HG03060 (cell line): ENCODE data around the gene MEST.
"Not testable (repeated sequence)": the region's sequence is repeated elsewhere in the genome, so short reads cannot be mapped to it uniquely, and the experiment has no call there.

ENCODE experiments used
- ATAC-seq: cut with Tn5 transposase; IDR thresholded peaks from one replicate; pipeline ENCODE4 v1.9.1; 2021; ENCODE audit warnings: low read depth, moderate number of reproducible peaks; ENCODE audit not compliant: unreplicated experiment

MEST gene, protein sequence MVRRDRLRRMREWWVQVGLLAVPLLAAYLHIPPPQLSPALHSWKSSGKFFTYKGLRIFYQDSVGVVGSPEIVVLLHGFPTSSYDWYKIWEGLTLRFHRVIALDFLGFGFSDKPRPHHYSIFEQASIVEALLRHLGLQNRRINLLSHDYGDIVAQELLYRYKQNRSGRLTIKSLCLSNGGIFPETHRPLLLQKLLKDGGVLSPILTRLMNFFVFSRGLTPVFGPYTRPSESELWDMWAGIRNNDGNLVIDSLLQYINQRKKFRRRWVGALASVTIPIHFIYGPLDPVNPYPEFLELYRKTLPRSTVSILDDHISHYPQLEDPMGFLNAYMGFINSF

GRCh38 chr7:130491841-130492522 is at the start of gene MEST:
Gene MEST (plus strand): TSS chr7:130492085. CDS start chr7:130492314, 229 bp downstream.
- no peak for ATAC-seq

DNA sequence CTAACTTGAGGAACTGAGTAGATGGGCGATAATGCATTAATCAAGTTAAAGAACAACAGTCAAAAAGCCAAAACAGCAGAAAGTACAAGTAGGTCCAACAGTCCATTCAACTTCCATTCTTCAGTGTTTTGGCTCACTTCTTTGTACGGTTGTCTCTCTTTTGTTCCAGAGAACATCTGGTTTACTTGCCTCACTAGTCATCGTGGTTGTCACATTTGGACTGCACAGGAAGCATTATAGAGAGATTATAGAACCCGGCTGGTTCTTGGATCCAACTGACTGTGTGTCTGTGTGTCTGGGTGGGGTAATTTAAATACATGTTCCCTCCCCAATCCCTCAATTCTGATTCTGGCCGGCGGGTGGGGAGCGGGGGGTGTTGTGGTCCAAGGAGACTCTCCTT is 49.3 kb upstream of the MEST start:
- no peak for ATAC-seq

DNA sequence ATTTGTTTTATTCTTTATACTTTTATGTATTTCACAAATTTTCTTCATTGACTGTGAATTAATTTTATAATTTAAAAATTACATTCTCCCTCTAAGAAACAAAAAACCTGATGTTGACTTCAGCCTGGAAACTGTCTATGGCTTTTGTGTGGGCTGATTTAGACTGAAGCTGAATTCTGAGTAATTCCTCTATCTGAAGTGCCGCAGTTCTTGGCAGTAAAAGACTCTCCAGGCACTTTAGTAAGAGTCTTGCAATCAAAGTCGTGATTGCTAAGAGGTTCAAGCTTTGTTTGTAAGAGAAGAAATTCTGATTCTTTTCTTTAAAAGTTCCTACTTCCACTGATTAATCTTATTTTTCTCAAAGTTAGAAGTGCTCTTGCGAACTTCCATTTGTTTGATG is 47.7 kb upstream of the MEST start:
- ATAC-seq = no peak

DNA sequence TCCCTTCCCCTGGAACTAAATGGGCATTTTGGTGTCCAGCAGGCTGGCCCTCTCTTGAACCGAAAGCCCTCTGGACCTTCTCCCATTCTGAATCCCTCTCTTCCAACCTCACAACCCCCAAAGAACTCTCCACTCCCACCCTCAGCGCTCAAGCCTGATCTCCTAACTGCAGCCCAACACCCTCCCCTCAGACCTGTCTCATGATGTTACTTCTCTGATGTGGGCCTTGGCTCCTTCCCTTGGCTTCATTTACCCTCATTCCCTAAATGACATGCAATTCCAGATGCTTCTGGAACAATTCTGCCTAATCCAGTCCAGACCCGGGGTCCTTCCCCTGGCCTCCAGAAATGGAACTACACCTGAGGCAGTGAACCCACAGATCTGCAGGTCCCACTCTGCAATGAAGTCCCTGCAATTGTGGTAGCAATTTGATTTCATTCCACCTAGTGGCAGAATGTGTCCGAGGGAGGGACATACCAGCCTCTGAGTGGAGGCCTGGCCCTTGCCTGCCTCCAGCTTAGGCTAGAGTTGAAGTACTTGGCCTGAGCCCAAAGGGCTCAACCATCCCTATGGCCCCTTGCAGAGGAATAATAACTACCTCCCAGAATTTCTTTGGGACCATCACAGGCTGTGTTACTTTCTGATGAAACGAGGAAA is 47.0 kb upstream of the MEST start:
- ATAC-seq = no peak

GRCh38 chr7:130446259-130446658 is 45.6 kb upstream of the MEST start:
- ATAC-seq = no peak

DNA sequence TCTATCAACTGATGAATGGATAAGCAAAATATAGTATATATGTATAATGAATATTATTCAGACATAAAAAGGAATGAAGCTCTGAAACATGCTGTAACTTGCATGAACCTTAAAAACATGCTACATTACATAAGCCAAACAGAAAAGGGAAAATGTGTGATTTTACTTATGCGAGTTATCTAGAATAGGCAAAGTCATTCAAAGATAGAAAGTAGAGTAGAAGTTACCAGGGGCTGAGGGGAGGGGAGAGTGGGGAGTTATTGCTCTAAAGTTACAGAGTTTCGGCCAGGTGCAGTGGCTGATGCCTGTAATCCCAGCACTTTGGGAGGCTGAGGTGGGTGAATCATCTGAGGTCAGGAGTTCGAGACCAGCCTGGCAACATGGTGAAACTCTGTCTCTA is 40.5 kb upstream of the MEST start:
- not testable (repeated sequence) for ATAC-seq

DNA sequence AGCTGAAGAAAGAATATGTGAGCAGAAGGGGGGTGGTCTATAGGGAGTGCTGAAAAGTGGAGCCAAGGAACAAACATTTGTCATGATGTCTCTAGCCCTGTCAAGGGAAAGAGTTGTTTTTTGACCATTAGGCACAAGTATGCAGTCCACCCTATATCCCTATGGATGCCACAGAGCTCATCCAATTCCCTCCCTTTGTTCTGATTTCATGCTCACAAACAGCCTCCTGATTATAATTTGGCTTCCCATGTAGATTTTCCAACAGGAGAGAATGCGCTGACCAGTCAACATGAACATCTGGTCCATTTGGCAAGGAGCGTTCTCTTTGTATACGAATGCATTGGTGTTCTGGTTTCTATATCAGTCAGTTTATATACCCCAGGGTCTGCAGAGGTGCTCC is 38.9 kb upstream of the MEST start:
- no peak for ATAC-seq

- no peak for ATAC-seq
These were observed 36.9 kb upstream of the MEST start for GRCh38 chr7:130454959-130455358.

GRCh38 chr7:130458257-130458656 is 33.6 kb upstream of the MEST start:
- ATAC-seq = no peak

DNA sequence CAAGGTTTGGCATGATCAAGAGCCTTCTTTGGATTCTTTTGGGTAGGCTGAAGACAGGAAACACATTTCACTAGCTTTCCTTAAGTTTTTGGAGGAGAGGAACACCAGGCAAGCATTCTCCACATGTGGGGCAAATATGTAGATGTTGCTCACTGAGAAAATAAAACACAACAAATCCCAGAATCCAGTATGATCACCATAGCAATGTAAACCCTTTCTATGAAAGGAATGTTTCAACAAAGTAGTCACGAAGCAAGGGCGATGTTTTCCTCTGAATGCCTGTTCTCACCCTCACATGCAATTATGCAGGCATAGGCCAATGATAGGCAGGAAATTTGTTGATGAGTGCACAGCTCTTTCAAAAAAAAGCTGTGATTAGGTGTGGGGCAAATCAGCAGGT is 30.6 kb upstream of the MEST start:
- no peak for ATAC-seq

- ATAC-seq = no peak
These were observed 28.1 kb upstream of the MEST start for GRCh38 chr7:130463553-130464434.

- ATAC-seq = no peak
These were observed 23.3 kb upstream of the MEST start for GRCh38 chr7:130468612-130469011.

GRCh38 chr7:130471974-130472373 is 19.9 kb upstream of the MEST start:
- no peak for ATAC-seq

- no peak for ATAC-seq
These were observed 18.6 kb upstream of the MEST start for GRCh38 chr7:130473289-130473688.

DNA sequence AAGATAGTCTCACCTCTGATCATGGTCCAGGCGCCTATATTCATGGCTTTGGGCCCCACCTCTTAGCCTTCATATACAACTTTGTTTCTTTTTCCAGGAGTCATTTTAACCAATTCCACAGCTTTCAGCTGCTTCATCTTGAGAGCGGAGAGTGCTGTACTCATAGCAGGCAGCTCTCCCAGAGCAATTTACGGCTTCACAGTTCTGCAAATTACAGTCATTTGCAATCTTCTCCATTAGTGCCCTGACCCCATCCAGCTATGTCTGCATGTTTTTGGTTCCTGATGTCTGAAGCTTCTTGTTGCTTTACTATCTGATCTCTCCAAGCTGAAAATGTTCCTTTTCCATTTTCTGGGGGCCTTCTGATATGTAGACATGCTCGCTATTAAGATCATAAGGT is 18.0 kb upstream of the MEST start:
- ATAC-seq = no peak

- no peak for ATAC-seq
These were observed 16.1 kb upstream of the MEST start for GRCh38 chr7:130475776-130476175.

- ATAC-seq = no peak
These were observed 15.4 kb upstream of the MEST start for GRCh38 chr7:130476297-130477150.

- ATAC-seq = no peak
These were observed 12.9 kb upstream of the MEST start for GRCh38 chr7:130478991-130479390.

DNA sequence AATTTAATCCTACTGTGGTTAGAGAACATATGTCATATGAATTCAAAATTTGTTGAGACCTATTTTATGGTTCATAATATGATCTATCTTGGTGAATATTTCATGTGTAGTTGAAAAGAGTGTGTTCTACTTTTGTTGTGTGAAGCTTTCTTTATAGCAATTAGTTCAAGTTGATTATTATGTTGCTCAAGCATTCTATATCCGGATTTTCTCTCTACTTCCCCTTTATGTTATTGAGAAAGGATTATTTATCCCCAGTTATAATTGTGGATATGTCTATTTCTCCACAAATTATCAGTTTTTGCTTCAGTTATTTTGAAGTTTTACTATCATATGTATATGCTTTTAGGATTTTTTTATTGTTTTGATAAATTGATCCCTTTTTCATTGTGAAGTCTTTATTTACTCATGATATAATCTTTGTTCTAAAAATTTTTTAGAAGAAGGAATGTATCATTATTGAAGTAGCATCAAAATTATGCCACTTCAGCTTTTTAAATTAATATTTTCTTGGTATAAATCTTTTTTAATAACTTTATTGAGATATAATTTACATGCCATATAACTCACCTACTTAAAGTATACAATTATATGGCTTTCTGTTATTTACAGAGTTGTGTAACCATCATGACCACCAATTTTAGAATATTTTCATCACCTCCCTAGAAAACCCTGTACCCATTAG is 12.0 kb upstream of the MEST start:
- no peak for ATAC-seq
